ENCODE results near the gene DLX4.

DNA sequence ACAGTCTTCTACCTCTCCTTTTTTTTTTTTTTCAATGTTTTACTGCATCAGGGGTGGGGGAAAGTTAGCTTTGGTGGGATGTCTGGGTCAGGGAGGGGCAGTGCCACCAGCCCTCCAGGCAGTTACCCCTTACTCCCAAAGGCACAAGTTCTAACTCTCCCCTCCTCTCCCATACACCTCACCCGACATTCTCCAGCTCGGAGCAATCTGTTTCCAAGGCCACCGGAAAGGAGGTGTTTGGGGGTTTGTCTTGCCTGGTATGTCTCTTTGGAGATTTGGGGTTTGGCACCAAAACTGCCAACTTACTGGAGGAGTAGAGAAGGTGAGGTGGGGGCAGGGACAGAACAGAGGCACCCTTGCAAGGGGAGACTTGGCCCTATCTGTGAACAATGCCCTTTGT is 21.3 kb downstream of the DLX4 start:
- TF ChIP-seq, protein P1, sequence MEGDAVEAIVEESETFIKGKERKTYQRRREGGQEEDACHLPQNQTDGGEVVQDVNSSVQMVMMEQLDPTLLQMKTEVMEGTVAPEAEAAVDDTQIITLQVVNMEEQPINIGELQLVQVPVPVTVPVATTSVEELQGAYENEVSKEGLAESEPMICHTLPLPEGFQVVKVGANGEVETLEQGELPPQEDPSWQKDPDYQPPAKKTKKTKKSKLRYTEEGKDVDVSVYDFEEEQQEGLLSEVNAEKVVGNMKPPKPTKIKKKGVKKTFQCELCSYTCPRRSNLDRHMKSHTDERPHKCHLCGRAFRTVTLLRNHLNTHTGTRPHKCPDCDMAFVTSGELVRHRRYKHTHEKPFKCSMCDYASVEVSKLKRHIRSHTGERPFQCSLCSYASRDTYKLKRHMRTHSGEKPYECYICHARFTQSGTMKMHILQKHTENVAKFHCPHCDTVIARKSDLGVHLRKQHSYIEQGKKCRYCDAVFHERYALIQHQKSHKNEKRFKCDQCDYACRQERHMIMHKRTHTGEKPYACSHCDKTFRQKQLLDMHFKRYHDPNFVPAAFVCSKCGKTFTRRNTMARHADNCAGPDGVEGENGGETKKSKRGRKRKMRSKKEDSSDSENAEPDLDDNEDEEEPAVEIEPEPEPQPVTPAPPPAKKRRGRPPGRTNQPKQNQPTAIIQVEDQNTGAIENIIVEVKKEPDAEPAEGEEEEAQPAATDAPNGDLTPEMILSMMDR (conservative IDR thresholded peaks at IDR 0.05; ENCODE audit: low read length) = no peak
- no peak for TF ChIP-seq EZH2phosphoT487 (IDR thresholded peaks at IDR 0.05; ENCODE audit: borderline replicate concordance)
